ENCODE data around the gene KYAT1. TPM values are rescaled to one million over a fixed set of nuclear protein-coding genes. Genes with fewer than 3 reads are reported as not detected.

KYAT1 gene
- total and polyA plus RNA-seq, 2 of the 8 experiments (the other 6 are each of a cell fraction or from before 2014, with no cell fraction given) = 30.4 to 42.2 TPM

DNA sequence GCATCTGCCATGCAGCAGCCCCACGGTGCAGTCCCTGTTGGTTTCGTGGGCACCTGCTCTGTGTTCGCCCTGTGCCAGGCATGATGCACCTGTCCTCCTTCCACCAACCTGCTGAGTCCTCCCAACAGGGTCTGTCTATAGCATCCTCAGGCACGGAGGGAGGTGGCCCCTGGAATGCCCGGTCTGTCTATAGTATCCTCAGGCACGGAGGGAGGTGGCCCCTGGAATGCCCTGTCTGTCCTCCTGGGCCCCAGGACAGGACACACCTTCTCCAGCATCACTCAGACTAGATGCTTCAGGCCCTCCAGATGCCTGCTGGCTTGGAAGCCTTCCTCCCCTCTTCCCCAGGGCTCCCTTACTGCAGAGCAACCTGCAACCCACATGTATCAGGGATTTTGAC lies 29.2 kb upstream of the KYAT1 start:
- DNase-seq (ENCODE audit: low read depth in 1 of 2, low spot score in 2 of 2) = no peak
- H3K4me3 ChIP-seq (ENCODE audit: extremely low read depth in 1 of 4, insufficient read depth in 2 of 4, low read depth in 3 of 4, low read length in 4 of 4) = no peak overlapping the region

More for the DNA sequence above, 29.2 kb upstream of the KYAT1 start:
- Histone ChIP-seq H4K20me1 (replicated peaks in 1 of 2; ENCODE audit: control insufficient read depth in 1 of 2, insufficient read depth in 2 of 2, low read length in 2 of 2) (peaks cover 34% of the 10 kb centered on the region in 2 experiments), H2BK12ac (ENCODE audit: low read depth, low read length) (no peak overlapping the region), H3K18ac (ENCODE audit: extremely low read depth, low read length) (no peak overlapping the region), H2AFZ (ENCODE audit: low read length) (no peak overlapping the region), H2BK20ac (ENCODE audit: low read length) (no peak overlapping the region), H2BK5ac (ENCODE audit: low read depth, low read length) (peak overlapping the region; percentile 93), H2BK120ac (replicated peaks; ENCODE audit: low read depth, low read length) (no peak overlapping the region), H3K56ac (replicated peaks; ENCODE audit: insufficient read length, low read depth, low read length) (no peak overlapping the region), H3K27me3 (replicated peaks in 1 of 4; ENCODE audit: control insufficient read depth in 3 of 4, extremely low read depth in 1 of 4, insufficient read depth in 3 of 4, low read length in 3 of 4) (no peaks in the 10 kb centered on the region), H4K5ac (ENCODE audit: insufficient read length, low read depth, low read length) (no peak overlapping the region), H3K4me2 (ENCODE audit: insufficient read depth in 1 of 2, low read depth in 2 of 2, low read length in 2 of 2) (no peak overlapping the region; a peak in 1 of 4 replicates), H3K14ac (ENCODE audit: insufficient read length) (no peak overlapping the region), H3K36me3 (ENCODE audit: control insufficient read depth in 2 of 4, insufficient read depth in 4 of 4, low read length in 3 of 4) (peaks cover 18 to 47% (median 39%) of the 10 kb centered on the region in 4 experiments; a peak in 7 of 8 replicates), H3K4ac (replicated peaks; ENCODE audit: insufficient read length, low read depth, low read length) (no peak overlapping the region), H3K79me1 (ENCODE audit: low read depth, low read length) (peaks cover 15% of the 10 kb centered on the region), H3K23me2 (ENCODE audit: low read depth, low read length) (no peaks in the 10 kb centered on the region), H3K9ac (replicated peaks in 1 of 4; ENCODE audit: extremely low read depth in 1 of 4, low read depth in 3 of 4, low read length in 3 of 4) (no peak overlapping the region), H3K4me1 (replicated peaks in 1 of 4; ENCODE audit: control insufficient read depth in 3 of 4, insufficient read depth in 4 of 4, low read length in 3 of 4) (peaks cover 0 to 24% (median 18%) of the 10 kb centered on the region in 4 experiments; a peak in 6 of 7 replicates), H3K9me3 (ENCODE audit: insufficient read depth in 2 of 2, low read depth in 1 of 2, low read length in 1 of 2) (no peaks in the 10 kb centered on the region), H3K79me2 (ENCODE audit: control insufficient read depth in 1 of 2, insufficient read depth in 2 of 2, low read length in 2 of 2) (peaks cover 0 to 69% of the 10 kb centered on the region in 2 experiments; a peak in 2 of 4 replicates), H2AK5ac (ENCODE audit: low read depth, low read length) (0 out of 2 replicates have a peak overlapping the region, but pooled peaks have one; percentile 65), H4K91ac (replicated peaks; ENCODE audit: insufficient read length, low read length) (no peak overlapping the region), H4K8ac (ENCODE audit: extremely low read depth, insufficient read depth, low read length) (0 out of 2 replicates have a peak overlapping the region, but pooled peaks have one; percentile 46), H3K27ac (ENCODE audit: low read depth, low read length) (no peak overlapping the region; the same call in 1 of the 2 replicates), H2BK15ac (ENCODE audit: low read length) (no peak overlapping the region), H3K23ac (ENCODE audit: insufficient read length) (no peak overlapping the region)
- ChIA-PET CTCF (ENCODE audit: partially characterized antibody) (interaction anchor here (1.0 to 3.2 kb wide), 4 partner anchors 12 to 43 kb away, joined by 3 to 24 read pairs (median 8); no protein-coding TSS in a partner anchor), POLR2A (ENCODE audit: partially characterized antibody) (interaction anchor here (0.9 to 4.3 kb wide), 3 partner anchors 10 to 28 kb away, joined by 3 to 14 read pairs (median 4); partner anchors contain the start of gene PHYHD1)
- TF ChIP-seq SP1 (IDR thresholded peaks at IDR 0.05; ENCODE audit: low read depth, low read length) (no peak), TEAD4 (IDR thresholded peaks at IDR 0.05; ENCODE audit: low read depth, low read length) (0 out of 2 replicates have a peak, but pooled peaks have one; percentile 16)
- FAIRE-seq = no peak
- 93% methylated on average over 6 of the region's 6 CpGs; no CpG with 5 or more reads in 1 of the 2 experiments for WGBS, 2 experiments (ENCODE audit: extremely low coverage in 1 of 2, insufficient coverage in 1 of 2, insufficient read length in 1 of 2, insufficient replicate concordance in 2 of 2, low coverage in 1 of 2, low lambda C conversion rate in 2 of 2, missing lambda C conversion rate in 1 of 2)

Data from H1 (cell line).